ENCODE data around the gene CUL9. TPM values are rescaled to one million over a fixed set of nuclear protein-coding genes. Genes with fewer than 3 reads are reported as not detected.

CUL9 gene
- total and polyA plus RNA-seq, 2 donors (not counting 1 experiment from before 2014, with no cell fraction given), result 6.7 to 32.2 TPM

DNA sequence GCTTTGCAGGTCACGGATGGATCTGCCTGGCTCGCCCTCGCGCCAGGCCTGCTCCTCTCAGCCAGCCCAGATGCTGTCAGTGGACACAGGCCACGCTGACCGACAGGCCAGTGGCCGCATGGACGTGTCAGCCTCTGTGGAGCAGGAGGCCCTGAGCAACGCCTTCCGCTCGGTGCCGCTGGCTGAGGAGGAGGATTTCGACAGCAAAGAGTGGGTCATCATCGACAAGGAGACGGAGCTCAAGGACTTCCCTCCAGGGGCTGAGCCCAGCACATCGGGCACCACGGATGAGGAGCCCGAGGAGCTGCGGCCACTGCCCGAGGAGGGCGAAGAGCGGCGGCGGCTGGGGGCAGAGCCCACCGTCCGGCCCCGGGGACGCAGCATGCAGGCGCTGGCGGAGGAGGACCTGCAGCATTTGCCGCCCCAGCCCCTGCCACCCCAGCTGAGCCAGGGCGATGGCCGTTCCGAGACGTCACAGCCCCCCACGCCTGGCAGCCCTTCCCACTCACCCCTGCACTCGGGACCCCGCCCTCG lies 80.9 kb downstream of the CUL9 start:
- no peak for DNase-seq (ENCODE audit: low read depth in 2 of 2)
- no peak overlapping the region for H2AFZ ChIP-seq (ENCODE audit: low read length)
- TF ChIP-seq, protein P1, sequence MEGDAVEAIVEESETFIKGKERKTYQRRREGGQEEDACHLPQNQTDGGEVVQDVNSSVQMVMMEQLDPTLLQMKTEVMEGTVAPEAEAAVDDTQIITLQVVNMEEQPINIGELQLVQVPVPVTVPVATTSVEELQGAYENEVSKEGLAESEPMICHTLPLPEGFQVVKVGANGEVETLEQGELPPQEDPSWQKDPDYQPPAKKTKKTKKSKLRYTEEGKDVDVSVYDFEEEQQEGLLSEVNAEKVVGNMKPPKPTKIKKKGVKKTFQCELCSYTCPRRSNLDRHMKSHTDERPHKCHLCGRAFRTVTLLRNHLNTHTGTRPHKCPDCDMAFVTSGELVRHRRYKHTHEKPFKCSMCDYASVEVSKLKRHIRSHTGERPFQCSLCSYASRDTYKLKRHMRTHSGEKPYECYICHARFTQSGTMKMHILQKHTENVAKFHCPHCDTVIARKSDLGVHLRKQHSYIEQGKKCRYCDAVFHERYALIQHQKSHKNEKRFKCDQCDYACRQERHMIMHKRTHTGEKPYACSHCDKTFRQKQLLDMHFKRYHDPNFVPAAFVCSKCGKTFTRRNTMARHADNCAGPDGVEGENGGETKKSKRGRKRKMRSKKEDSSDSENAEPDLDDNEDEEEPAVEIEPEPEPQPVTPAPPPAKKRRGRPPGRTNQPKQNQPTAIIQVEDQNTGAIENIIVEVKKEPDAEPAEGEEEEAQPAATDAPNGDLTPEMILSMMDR (conservative IDR thresholded peaks at IDR 0.05 in 1 of 2, IDR thresholded peaks at IDR 0.05 in 1 of 2; ENCODE audit: low read depth in 1 of 2, low read length in 2 of 2), result no peak
- no peak for TF ChIP-seq EZH2 (IDR thresholded peaks at IDR 0.05; ENCODE audit: low read length, missing control alignments)
- peaks cover 5% of the 10 kb centered on the region for H3K27me3 ChIP-seq (ENCODE audit: control insufficient read depth, insufficient read depth, low read length)
- H3K79me2 ChIP-seq (ENCODE audit: control insufficient read depth, insufficient read depth, low read length), result no peaks in the 10 kb centered on the region
- no peak overlapping the region for H3K4me2 ChIP-seq (ENCODE audit: extremely low read depth, insufficient read depth, low read length)
- no peaks in the 10 kb centered on the region for H3K4me1 ChIP-seq (ENCODE audit: control insufficient read depth, extremely low read depth, insufficient read depth, low read length)
- H3K4me3 ChIP-seq (replicated peaks in 1 of 4; ENCODE audit: control extremely low read depth in 1 of 4, insufficient read depth in 1 of 4, low read depth in 3 of 4, low read length in 4 of 4), result no peak overlapping the region
- H4K20me1 ChIP-seq (ENCODE audit: control insufficient read depth, extremely low read depth, insufficient read depth, low read length), result no peaks in the 10 kb centered on the region
- H3K27ac ChIP-seq (ENCODE audit: insufficient read depth, low read length), result no peak overlapping the region
- no peaks in the 10 kb centered on the region for H3K36me3 ChIP-seq (ENCODE audit: control insufficient read depth, insufficient read depth, low read length)
- H3K9me3 ChIP-seq (ENCODE audit: control insufficient read depth, insufficient read depth, low read depth, low read length), result no peaks in the 10 kb centered on the region
- H3K9ac ChIP-seq (ENCODE audit: insufficient read depth, low read length), result no peak overlapping the region

DNA sequence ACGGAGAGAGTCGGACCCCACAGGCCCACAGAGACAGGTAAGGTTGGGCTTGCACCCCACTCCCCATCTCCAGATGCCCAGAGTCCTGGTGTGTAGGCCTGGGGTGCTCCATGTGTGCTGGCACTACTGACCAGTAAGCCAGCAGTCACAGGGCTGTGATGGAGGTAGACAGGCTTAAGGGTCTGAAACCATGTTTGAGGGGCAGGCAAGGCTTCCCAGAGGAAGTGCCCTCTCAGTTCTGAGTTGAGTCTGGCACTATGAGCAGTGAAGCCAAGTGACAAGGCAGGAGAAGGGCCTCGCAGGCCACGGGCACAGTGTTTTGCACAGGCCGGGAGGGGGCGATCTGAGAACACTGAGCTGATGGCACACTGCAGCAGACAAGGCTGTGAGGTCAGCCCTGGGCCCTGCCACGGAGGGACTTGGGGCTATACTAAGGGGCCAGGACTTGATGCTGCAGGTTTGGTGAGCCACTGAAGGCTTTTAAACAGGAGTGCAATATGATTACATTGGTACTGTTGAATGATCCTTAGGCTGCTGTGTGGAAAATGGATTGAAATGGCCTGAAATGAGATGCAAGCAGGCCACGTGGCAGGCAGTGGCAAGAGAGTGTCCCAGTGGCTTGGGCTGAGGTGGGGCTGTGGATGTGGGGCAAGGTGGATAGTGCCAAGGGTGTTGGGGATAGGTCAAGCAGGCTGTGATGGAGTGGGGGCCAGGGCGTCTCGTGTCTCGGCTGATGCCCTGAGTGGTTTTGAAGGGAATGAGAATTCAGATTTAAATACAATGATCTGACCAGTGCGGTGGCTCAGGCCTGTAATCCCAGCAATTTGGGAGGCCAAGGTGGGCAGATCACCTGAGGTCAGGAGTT lies 81.5 kb downstream of the CUL9 start:
- no peak overlapping the region for H2AFZ ChIP-seq (ENCODE audit: low read length)
- H3K79me2 ChIP-seq (ENCODE audit: control insufficient read depth, insufficient read depth, low read length), result no peaks in the 10 kb centered on the region
- peak; percentile 50 to 63 for DNase-seq (ENCODE audit: low read depth in 2 of 2)
- H3K4me1 ChIP-seq (ENCODE audit: control insufficient read depth, extremely low read depth, insufficient read depth, low read length), result no peaks in the 10 kb centered on the region
- no peak overlapping the region for H3K4me2 ChIP-seq (ENCODE audit: extremely low read depth, insufficient read depth, low read length)
- no peak overlapping the region for H3K4me3 ChIP-seq (replicated peaks in 1 of 4; ENCODE audit: control extremely low read depth in 1 of 4, insufficient read depth in 1 of 4, low read depth in 3 of 4, low read length in 4 of 4)
- H4K20me1 ChIP-seq (ENCODE audit: control insufficient read depth, extremely low read depth, insufficient read depth, low read length), result no peaks in the 10 kb centered on the region
- no peak overlapping the region for H3K27ac ChIP-seq (ENCODE audit: insufficient read depth, low read length)
- no peak for TF ChIP-seq EZH2 (IDR thresholded peaks at IDR 0.05; ENCODE audit: low read length, missing control alignments)
- TF ChIP-seq, protein P1 (conservative IDR thresholded peaks at IDR 0.05 in 1 of 2, IDR thresholded peaks at IDR 0.05 in 1 of 2; ENCODE audit: low read depth in 1 of 2, low read length in 2 of 2), result peak; percentile 77 to 81
- no peaks in the 10 kb centered on the region for H3K9me3 ChIP-seq (ENCODE audit: control insufficient read depth, insufficient read depth, low read depth, low read length)
- peaks cover 12% of the 10 kb centered on the region for H3K27me3 ChIP-seq (ENCODE audit: control insufficient read depth, insufficient read depth, low read length)
- H3K9ac ChIP-seq (ENCODE audit: insufficient read depth, low read length), result no peak overlapping the region
- H3K36me3 ChIP-seq (ENCODE audit: control insufficient read depth, insufficient read depth, low read length), result no peaks in the 10 kb centered on the region

DNA sequence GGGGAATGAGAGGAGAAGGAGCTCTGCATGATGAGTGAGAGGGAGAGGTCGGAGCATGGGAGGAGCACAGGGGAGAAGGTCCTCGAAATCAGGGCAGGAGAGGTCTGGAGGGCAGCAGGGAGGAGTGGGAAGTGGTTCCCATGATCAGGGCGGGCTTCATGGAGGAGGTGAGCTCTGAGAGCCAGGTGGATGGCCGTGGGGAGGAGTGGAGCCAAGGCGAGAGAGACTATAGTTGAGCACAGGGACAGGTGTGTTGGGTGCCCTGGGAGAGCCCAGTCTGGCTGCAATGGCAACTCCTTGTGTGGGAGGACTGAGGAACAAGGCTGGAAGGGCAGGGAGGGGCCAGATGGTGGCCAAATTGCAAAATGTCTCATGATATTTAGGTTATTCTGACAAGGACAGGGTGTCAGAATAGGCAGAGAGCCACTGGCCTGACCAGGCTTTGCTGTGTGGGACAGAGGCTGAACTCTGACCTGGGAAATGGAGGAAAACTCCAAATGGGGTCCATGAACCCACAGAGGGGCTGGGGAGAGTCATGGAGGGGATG lies 82.7 kb downstream of the CUL9 start:
- Histone ChIP-seq H3K4me1 (ENCODE audit: control insufficient read depth, extremely low read depth, insufficient read depth, low read length) (peaks cover 3% of the 10 kb centered on the region), H4K20me1 (ENCODE audit: control insufficient read depth, extremely low read depth, insufficient read depth, low read length) (no peaks in the 10 kb centered on the region), H3K27me3 (ENCODE audit: control insufficient read depth, insufficient read depth, low read length) (peaks cover 19% of the 10 kb centered on the region), H2AFZ (ENCODE audit: low read length) (no peak overlapping the region), H3K9ac (ENCODE audit: insufficient read depth, low read length) (no peak overlapping the region), H3K79me2 (ENCODE audit: control insufficient read depth, insufficient read depth, low read length) (no peaks in the 10 kb centered on the region), H3K4me3 (replicated peaks in 1 of 4; ENCODE audit: control extremely low read depth in 1 of 4, insufficient read depth in 1 of 4, low read depth in 3 of 4, low read length in 4 of 4) (no peak overlapping the region), H3K27ac (ENCODE audit: insufficient read depth, low read length) (no peak overlapping the region), H3K4me2 (ENCODE audit: extremely low read depth, insufficient read depth, low read length) (no peak overlapping the region), H3K9me3 (ENCODE audit: control insufficient read depth, insufficient read depth, low read depth, low read length) (no peaks in the 10 kb centered on the region), H3K36me3 (ENCODE audit: control insufficient read depth, insufficient read depth, low read length) (no peaks in the 10 kb centered on the region)
- DNase-seq (ENCODE audit: low read depth in 2 of 2), result no peak
- TF ChIP-seq, protein P1 (conservative IDR thresholded peaks at IDR 0.05 in 1 of 2, IDR thresholded peaks at IDR 0.05 in 1 of 2; ENCODE audit: low read depth in 1 of 2, low read length in 2 of 2), result no peak
- TF ChIP-seq EZH2 (IDR thresholded peaks at IDR 0.05; ENCODE audit: low read length, missing control alignments), result no peak

Measured in fibroblast of lung (primary cell).